ENCODE measurements around the gene FAM120B. TPM values are rescaled to one million over a fixed set of nuclear protein-coding genes. Genes with fewer than 3 reads are reported as not detected.

FAM120B gene
- total RNA-seq, 1 experiment from 2014 or later, result 25.2 TPM

DNA sequence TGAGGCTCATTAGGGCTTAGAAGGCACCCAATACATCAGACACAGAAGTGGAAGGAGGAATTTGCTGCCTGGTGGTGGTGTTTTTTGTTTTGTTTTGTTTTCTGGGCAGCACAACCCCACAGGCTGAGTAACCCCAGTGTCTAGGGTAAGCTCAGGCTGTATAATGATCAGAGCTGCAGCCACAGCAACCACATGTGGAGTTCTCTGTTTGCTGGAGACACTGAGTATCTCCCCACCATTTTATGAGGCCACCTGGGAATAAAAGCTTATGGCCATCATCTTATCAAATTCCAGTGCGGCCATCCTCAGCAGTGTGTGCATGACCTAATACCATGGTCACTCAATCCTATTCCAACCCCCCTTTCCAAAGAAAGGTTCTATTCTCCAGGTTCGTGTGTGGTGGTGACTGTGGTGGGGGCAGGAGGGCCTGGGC lies 12.2 kb upstream of the FAM120B start:
- intact Hi-C loops (cut with micrococcal nuclease), result loop anchor here (10.0 kb wide), 1 partner anchor 230 kb away; no protein-coding TSS in a partner anchor
- Histone ChIP-seq H3K9ac (ENCODE audit: low read length) (no peak overlapping the region), H3K79me2 (ENCODE audit: insufficient read depth, low read length) (no peaks in the 10 kb centered on the region), H3K4me2 (ENCODE audit: low read length) (no peak overlapping the region), H4K20me1 (ENCODE audit: insufficient read depth) (no peaks in the 10 kb centered on the region), H3K9me2 (ENCODE audit: insufficient read depth) (no peaks in the 10 kb centered on the region), H3K4me3 (replicated peaks in 1 of 2; ENCODE audit: low read depth in 1 of 2, low read length in 2 of 2) (no peak overlapping the region), H2AFZ (ENCODE audit: low read depth, low read length, poor library complexity, severe bottlenecking) (no peak overlapping the region), H3K9me3 (ENCODE audit: control insufficient read depth in 1 of 2, insufficient read depth in 1 of 2, low read depth in 1 of 2, low read length in 2 of 2) (no peaks in the 10 kb centered on the region), H3K36me3 (ENCODE audit: control insufficient read depth in 1 of 2, insufficient read depth in 2 of 2, low read length in 2 of 2) (no peaks in the 10 kb centered on the region), H3K4me1 (ENCODE audit: control insufficient read depth in 1 of 2, insufficient read depth in 2 of 2, low read length in 2 of 2) (peaks cover 4 to 21% of the 10 kb centered on the region in 2 experiments; a peak in 3 of 4 replicates), H3K27ac (ENCODE audit: low read depth, low read length) (no peak overlapping the region), H3K27me3 (ENCODE audit: insufficient read depth, low read length) (peaks cover 4% of the 10 kb centered on the region; the same call in 1 of the 2 replicates)
- BruUV-seq (replicated peaks), result no TSS peak
- ChIA-PET POLR2A (interaction anchor here (0.8 kb wide), 1 partner anchor 8 kb away, joined by 3 read pairs; no protein-coding TSS in a partner anchor), RAD21 (ENCODE audit: low non-redundant PET in 1 of 2, low total read pairs in 2 of 2, uncharacterized antibody in 2 of 2, unreplicated experiment in 2 of 2) (no interaction called here), CTCF (interaction anchor here (0.7 to 2.5 kb wide), 2 partner anchors 244 to 463 kb away, joined by 4 to 14 read pairs; no protein-coding TSS in a partner anchor)
- no peak for TF ChIP-seq RAD21 (IDR thresholded peaks at IDR 0.05; ENCODE audit: low read depth)
- no peak for TF ChIP-seq CBX3 (IDR thresholded peaks at IDR 0.05; ENCODE audit: low read depth)
- no peak for TF ChIP-seq JUND (IDR thresholded peaks at IDR 0.05)
- no peak for TF ChIP-seq ZNF274 (IDR thresholded peaks at IDR 0.05; ENCODE audit: low read depth, low read length)
- TF ChIP-seq EGR1 (IDR thresholded peaks at IDR 0.05; ENCODE audit: low read depth), result no peak
- TF ChIP-seq ZFX (IDR thresholded peaks at IDR 0.05), result no peak
- TF ChIP-seq FOSL1 (IDR thresholded peaks at IDR 0.05; ENCODE audit: low read depth), result no peak
- no peak for TF ChIP-seq SRF (IDR thresholded peaks at IDR 0.05; ENCODE audit: low read depth)
- no peak for TF ChIP-seq YY1 (IDR thresholded peaks at IDR 0.05; ENCODE audit: extremely low read depth, insufficient replicate concordance, low read depth, low read length)
- TF ChIP-seq, protein P1, sequence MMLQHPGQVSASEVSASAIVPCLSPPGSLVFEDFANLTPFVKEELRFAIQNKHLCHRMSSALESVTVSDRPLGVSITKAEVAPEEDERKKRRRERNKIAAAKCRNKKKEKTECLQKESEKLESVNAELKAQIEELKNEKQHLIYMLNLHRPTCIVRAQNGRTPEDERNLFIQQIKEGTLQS (IDR thresholded peaks at IDR 0.05), result no peak
- no peak for TF ChIP-seq TCF7L2 (IDR thresholded peaks at IDR 0.05; ENCODE audit: borderline replicate concordance, extremely low read depth, insufficient read depth, insufficient read length)
- no peak for TF ChIP-seq ELF1 (IDR thresholded peaks at IDR 0.05; ENCODE audit: borderline replicate concordance, low read depth)
- TF ChIP-seq SIN3A (IDR thresholded peaks at IDR 0.05; ENCODE audit: low read depth), result no peak
- DNase-seq (ENCODE audit: low read depth, low spot score) (no peak), ATAC-seq (no peak)

Measured in HCT116 (cell line).